PC-3 (cell line): ENCODE data around the gene ZNF335.

Source experiments
- EZH2 ChIP-seq: fragments of 300-600 bp; sonication (generic); IDR thresholded peaks from one replicate; pipeline ENCODE4 v1.6.1; 2017; ENCODE audit warnings: antibody characterized with exemption, mild to moderate bottlenecking, low read length; ENCODE audit not compliant: unreplicated experiment
- TF ChIP-seq, protein P1 (sequence below): fragments of 300-600 bp; sonication (generic); conservative IDR thresholded peaks from 2 replicates; pipeline ENCODE4 v1.5.1; 2017; ENCODE audit warnings: antibody characterized with exemption, low read depth, mild to moderate bottlenecking, low read length

- TF ChIP-seq, protein P1, sequence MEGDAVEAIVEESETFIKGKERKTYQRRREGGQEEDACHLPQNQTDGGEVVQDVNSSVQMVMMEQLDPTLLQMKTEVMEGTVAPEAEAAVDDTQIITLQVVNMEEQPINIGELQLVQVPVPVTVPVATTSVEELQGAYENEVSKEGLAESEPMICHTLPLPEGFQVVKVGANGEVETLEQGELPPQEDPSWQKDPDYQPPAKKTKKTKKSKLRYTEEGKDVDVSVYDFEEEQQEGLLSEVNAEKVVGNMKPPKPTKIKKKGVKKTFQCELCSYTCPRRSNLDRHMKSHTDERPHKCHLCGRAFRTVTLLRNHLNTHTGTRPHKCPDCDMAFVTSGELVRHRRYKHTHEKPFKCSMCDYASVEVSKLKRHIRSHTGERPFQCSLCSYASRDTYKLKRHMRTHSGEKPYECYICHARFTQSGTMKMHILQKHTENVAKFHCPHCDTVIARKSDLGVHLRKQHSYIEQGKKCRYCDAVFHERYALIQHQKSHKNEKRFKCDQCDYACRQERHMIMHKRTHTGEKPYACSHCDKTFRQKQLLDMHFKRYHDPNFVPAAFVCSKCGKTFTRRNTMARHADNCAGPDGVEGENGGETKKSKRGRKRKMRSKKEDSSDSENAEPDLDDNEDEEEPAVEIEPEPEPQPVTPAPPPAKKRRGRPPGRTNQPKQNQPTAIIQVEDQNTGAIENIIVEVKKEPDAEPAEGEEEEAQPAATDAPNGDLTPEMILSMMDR, result no peak
- TF ChIP-seq EZH2, result no peak
Observed at GRCh38 chr20:45905505-45906079, 66.4 kb downstream of the ZNF335 start.
